ENCODE data around the gene ACO2.
"Not testable (repeated sequence)": the region's sequence is repeated elsewhere in the genome, so short reads cannot be mapped to it uniquely, and the experiment has no call there.

Gene ACO2

DNA sequence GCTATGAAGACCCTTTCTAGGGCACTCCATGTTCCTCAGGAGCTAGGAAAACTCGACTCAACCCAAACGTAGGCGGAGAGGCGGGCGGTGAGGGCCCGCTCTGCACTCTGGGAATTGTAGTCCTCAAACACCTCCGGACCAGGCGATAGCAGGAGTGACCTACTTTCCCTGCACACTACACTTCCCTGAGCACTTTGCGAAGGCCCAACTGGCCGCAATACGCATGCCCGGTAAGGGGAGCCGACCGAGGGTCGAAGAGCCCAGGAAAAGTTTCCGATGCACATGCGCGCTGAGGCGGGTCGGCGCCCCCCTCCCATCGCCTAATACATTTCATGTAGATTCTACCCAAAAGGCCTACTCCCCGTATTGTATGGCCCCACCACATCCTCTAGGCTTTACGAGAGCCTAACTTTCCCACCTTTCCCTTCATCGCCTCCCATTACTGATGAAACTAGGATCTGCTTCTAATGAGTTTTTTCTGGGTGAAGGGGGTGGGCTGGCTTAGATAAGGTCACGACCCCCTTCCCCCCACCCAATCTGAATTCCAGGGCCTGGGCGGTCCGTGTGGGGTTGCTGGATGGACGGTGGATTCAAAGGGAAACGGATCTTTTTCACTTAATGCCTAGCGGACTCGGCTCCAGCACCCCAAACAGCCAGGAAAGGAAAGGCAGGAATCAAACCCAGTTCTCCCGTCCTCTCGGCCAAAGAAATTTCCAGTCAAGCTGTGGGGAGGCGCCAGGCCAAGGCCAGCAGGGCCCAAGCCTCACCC lies 24.4 kb upstream of the ACO2 start:
- peak overlapping the region; percentile 94 for H3K27ac Mint-ChIP-seq
- H3K4me3 Mint-ChIP-seq, result peak overlapping the region; percentile 82
- peak; percentile 88 for DNase-seq
- H3K36me3 Mint-ChIP-seq, result peaks cover 15% of the 10 kb centered on the region
- H3K4me1 Mint-ChIP-seq, result peaks cover 28% of the 10 kb centered on the region
- no peaks in the 10 kb centered on the region for H3K9me3 Mint-ChIP-seq
- CTCF ChIA-PET, result interaction anchor here (1.3 to 1.9 kb wide), 2 partner anchors 24 to 40 kb away, joined by 6 to 7 read pairs; partner anchors contain the start of genes ACO2 and PHF5A
- no peaks in the 10 kb centered on the region for H3K27me3 Mint-ChIP-seq

DNA sequence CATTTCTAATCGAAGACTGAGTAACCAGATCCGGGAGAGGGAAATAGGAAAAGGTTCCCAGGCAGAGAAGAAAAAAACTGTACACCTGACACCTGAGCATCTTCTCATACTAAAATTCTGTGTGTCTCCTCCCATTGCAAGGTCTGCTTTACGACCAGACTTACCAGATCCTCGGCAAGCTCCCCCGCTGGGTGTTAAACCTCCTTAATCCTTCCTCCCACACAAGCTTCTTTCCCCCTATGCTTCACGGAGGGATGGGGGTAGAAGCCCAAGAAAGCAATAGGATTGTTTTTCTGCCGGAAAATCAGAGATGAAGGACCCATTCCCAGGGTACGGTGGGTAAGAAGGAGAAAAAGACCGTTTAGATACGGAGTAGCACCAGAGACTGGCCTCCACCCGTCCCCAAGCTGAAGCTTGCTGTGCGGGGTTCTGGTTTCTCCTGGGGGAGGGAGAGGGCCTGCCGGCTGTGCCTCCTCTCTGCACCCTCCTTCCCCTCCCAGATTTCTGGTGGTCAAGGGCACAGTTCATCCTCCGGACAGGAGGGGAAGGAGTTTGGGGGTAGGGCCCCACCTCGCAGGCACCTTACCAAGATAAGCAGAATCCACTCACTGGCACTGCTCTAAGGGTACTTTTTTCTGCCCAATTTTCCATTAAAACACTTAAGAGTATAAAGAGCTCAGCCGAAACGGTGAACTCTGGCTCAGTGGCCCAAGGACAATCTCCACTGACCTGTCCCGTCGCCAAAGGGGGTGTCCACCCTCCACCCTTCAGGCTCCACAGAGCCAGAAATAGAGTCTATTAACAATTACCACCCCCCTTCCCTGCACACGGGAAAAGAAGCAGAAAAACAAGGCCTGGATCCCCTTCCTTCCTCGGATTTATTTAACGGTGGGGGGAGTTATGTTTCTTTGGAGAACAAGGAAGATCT lies 23.5 kb upstream of the ACO2 start:
- Mint-ChIP-seq H3K36me3 (peaks cover 15% of the 10 kb centered on the region), H3K27ac (peak overlapping the region; percentile 94), H3K4me1 (peaks cover 28% of the 10 kb centered on the region), H3K27me3 (no peaks in the 10 kb centered on the region), H3K9me3 (no peaks in the 10 kb centered on the region), H3K4me3 (peak overlapping the region; percentile 82)
- CTCF ChIA-PET, result interaction anchor here (1.3 to 1.9 kb wide), 3 partner anchors 23 to 82 kb away, joined by 3 to 7 read pairs (median 6); partner anchors contain the start of genes ACO2 and PHF5A
- DNase-seq, result peak; percentile 39

DNA sequence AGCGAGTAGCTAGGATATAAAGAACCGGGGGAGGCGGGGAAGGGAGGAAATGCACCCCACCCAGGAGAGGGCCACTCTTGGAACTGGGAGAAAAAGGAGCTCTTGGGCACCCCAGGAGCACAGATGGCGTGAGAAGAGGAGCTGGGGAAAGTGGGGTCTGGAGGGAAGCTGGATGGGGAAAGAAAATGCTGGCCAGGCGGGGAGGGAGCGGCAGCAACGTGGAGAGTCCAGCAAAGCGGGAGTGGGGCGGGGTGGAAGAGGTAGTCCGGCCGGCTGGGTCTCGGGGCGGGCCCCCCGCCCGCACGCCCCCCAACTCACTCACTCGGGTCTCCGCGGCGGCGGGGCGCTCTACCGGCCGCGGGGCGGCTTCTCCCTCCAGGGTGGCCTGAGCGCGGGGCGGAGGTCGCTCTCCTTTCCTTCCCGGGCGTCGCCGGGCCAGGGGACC lies 22.8 kb upstream of the ACO2 start:
- CTCF ChIA-PET, result interaction anchor here (1.0 to 1.9 kb wide), 4 partner anchors 23 to 81 kb away, joined by 3 to 7 read pairs (median 4); partner anchors contain the start of genes ACO2 and PHF5A
- DNase-seq, result peak; percentile 39
- peak overlapping the region; percentile 94 for H3K27ac Mint-ChIP-seq
- no peaks in the 10 kb centered on the region for H3K9me3 Mint-ChIP-seq
- peak overlapping the region; percentile 82 for H3K4me3 Mint-ChIP-seq
- H3K36me3 Mint-ChIP-seq, result peaks cover 15% of the 10 kb centered on the region
- no peaks in the 10 kb centered on the region for H3K27me3 Mint-ChIP-seq
- H3K4me1 Mint-ChIP-seq, result peaks cover 28% of the 10 kb centered on the region

DNA sequence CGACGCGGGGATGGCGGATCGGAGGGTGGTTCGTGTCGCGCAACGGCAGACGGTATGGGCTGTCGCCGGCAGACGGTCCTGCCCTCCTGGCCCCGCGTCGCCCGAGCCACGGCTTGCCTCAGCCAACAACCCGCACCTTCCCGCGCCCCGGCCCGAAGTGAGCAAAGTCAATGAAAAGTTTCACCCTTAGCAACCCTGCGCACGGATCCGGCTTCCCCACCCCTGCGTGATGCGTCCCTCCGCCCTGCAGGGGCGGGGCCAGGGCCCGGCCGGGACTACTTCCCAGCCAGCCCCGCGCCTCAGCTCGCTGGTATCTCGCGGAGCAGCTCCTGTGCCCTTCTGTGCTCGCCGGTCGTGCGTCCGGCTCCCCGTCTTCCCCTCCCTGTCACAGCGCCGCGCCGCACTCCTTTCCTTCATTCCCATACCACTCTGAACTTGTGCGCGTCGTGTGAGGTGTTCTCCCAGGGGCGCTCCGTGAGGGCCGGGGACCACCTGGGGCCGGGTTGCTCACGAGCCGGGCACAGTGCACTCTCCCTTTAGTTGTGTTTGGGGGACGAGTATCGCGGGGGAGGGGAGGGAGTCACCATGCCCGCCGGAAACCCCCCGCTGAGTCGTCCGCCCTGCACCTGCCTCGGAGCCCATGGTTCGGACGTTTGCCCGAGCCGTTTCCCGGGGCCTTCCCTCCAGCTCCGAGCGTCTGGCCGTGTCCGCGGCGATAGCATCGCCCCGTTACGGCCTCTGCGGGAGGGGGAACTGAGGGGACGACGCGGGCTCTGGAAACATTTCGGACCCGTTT lies 22.1 kb upstream of the ACO2 start, which contains the start of gene TOB2:
TOB2 (minus strand) TSS at position 163 of the 796 bp plus-strand sequence. CDS start 9,456 bp downstream, outside the sequence.
- DNase-seq, result peak; percentile 94
- H3K27me3 Mint-ChIP-seq, result no peaks in the 10 kb centered on the region
- H3K9me3 Mint-ChIP-seq, result no peaks in the 10 kb centered on the region
- peaks cover 26% of the 10 kb centered on the region for H3K4me1 Mint-ChIP-seq
- peak within 1 kb of the TSS; percentile 94 for H3K27ac Mint-ChIP-seq
- peaks cover 15% of the 10 kb centered on the region for H3K36me3 Mint-ChIP-seq
- CTCF ChIA-PET, result interaction anchor here (1.0 to 1.5 kb wide), 2 partner anchors 43 to 81 kb away, joined by 3 read pairs; no protein-coding TSS in a partner anchor
- H3K4me3 Mint-ChIP-seq, result peak within 1 kb of the TSS; percentile 82

DNA sequence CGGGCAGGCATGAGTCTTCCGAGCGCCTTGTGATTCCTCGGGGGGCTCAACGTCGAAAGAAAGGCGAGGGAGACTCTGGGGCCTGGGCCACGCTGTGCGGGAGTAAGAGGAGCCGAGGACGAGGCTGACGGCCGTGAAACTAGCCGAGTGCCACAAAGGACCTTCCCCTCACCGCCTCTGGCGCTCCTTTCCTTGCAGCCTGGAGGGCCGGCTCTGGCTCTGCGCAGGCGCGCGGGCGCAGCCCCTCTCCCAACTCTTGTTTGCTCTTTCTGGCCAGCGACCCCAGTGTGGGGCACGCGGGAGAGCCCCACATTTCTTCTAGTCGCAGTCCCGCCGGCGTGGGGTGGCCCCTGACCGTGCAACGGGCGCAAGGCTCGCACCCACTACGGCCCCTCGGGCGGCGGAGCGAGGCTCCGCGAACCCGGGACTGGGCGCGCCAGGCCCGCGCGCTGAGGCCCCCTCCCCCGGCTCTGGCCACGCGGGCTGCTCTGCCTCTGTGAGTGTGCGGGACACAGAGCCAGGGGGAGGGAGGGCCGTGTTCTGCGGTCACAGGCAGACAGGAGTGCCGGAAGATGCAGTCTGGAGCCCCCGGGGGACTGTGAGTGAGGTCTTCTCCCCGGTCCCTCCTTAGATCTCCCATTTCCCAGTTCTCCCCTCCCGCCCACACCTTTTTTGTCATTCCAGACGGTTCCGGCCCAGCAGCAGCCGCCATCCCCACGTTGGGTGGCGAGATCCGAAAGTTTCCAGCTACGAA lies 21.3 kb upstream of the ACO2 start:
- CTCF ChIA-PET, result interaction anchor here (1.0 to 1.5 kb wide), 3 partner anchors 21 to 80 kb away, joined by 3 to 6 read pairs (median 3); partner anchors contain the start of genes ACO2 and PHF5A
- H3K27me3 Mint-ChIP-seq, result no peaks in the 10 kb centered on the region
- peak overlapping the region; percentile 91 for H3K27ac Mint-ChIP-seq
- peaks cover 22% of the 10 kb centered on the region for H3K4me1 Mint-ChIP-seq
- H3K4me3 Mint-ChIP-seq, result peak overlapping the region; percentile 82
- no peaks in the 10 kb centered on the region for H3K9me3 Mint-ChIP-seq
- H3K36me3 Mint-ChIP-seq, result peaks cover 14% of the 10 kb centered on the region
- peak; percentile 72 for DNase-seq

DNA sequence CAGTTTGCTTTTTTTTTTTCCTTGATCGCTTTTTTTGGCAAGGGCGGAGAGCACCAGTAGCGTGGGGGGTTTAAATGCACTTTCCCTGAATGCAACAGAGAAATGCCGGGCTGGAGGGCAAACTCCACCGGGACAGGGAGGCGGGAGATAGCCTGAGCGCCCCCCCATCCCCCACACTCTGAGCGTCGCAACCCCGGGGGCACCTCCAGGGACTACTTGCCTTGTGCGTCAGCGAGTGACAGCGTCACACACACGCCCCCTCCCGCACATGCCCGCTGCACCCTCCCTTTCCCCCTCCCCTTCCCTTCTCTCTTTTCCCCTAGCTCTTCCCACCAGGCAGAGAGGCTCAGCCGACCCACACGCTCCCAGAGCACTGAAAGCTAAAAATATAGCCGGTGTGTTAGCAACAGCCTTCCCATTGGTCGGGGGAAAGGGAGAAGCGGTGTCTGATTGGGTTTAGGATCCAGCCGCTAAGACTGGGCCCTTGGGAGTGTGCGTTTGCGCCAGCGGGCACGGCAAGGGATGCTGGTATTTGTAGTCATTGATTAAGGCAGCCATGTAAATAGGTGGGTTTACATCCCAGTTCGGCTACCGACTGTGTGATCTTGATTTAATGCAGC lies 20.6 kb upstream of the ACO2 start:
- H3K27ac Mint-ChIP-seq, result peak overlapping the region; percentile 91
- peak; percentile 96 for DNase-seq
- H3K4me3 Mint-ChIP-seq, result peak overlapping the region; percentile 82
- H3K36me3 Mint-ChIP-seq, result peaks cover 12% of the 10 kb centered on the region
- H3K27me3 Mint-ChIP-seq, result no peaks in the 10 kb centered on the region
- H3K4me1 Mint-ChIP-seq, result peaks cover 15% of the 10 kb centered on the region
- H3K9me3 Mint-ChIP-seq, result no peaks in the 10 kb centered on the region
- CTCF ChIA-PET, result interaction anchor here (0.6 to 1.5 kb wide), 4 partner anchors 20 to 165 kb away, joined by 3 to 6 read pairs (median 4); partner anchors contain the start of genes ACO2 and PHF5A

DNA sequence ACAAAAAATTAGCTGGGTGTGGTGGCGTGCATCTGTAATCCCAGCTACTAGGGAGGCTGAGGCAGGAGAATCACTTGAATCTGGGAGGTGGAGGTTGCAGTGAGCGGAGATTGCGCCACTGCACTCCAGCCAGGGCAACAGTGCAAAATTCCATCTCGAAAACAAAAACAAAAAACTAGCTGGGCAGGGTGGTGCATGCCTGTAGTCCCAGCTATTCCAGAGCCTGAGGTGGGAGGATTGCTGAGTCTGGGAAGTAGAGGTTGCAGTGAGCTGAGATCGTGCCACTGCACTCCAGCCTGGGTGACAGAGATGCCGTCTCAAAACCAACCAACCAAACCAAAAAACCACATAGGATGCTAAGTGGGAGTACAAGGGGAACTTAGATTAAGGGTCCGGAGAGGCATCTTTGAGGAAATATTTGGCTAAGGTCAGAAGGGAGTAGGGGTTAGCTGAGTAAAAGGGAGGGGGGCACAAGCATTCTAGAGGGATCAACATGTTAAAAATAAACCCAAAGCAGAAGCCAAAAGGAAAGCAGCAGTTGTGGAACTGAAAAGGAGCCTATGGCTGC lies 10.7 kb upstream of the ACO2 start:
- CTCF ChIA-PET, result no interaction called here
- peaks cover 2% of the 10 kb centered on the region for H3K4me1 Mint-ChIP-seq
- H3K27ac Mint-ChIP-seq, result peak overlapping the region; percentile 50
- no peak for DNase-seq
- peaks cover 33% of the 10 kb centered on the region for H3K36me3 Mint-ChIP-seq
- no peak overlapping the region for H3K4me3 Mint-ChIP-seq
- H3K9me3 Mint-ChIP-seq, result no peaks in the 10 kb centered on the region
- no peaks in the 10 kb centered on the region for H3K27me3 Mint-ChIP-seq

DNA sequence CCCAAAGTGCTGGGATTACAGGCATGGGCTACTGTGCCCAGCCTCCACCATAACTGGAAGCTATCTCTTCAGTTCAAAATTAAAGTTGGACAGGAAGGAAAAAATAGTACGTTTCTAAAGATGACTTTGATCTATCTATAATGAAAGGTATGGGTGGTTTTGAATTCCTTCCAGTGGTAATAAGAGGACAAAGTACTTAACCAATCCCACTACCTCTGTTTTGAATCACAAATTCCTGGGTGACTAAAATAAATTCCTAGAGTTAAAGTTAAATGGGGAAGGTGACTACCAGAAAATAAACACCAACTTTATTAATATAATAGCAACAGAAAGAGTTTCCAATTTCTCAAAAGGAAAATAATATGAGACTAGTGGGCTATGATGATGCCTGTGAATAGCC lies 9.5 kb upstream of the ACO2 start:
- H3K36me3 Mint-ChIP-seq, result peaks cover 39% of the 10 kb centered on the region
- no peak overlapping the region for H3K4me3 Mint-ChIP-seq
- no peaks in the 10 kb centered on the region for H3K27me3 Mint-ChIP-seq
- H3K27ac Mint-ChIP-seq, result no peak overlapping the region
- peaks cover 4% of the 10 kb centered on the region for H3K4me1 Mint-ChIP-seq
- no peaks in the 10 kb centered on the region for H3K9me3 Mint-ChIP-seq
- CTCF ChIA-PET, result no interaction called here
- DNase-seq, result no peak

DNA sequence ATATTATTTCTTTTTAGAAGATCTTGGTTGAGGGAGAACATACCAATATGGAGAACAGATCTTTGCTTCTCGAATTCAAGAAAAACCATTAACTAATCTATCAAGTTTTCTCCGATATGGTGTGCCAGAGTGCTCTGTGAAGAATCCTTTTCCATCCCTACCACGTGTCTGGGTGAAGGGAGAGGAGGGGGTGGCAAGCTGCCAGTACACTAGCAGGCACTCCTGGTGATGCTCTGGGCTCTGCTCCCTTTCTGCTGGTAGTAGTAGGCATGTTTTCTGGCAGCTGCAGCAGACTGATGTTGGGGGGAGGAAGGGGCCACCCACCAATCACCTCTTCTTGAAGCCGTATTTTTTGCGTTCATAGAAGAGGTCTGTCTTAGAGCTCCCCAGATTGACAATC lies 8.8 kb upstream of the ACO2 start:
- peak overlapping the region; percentile 42 for H3K27ac Mint-ChIP-seq
- H3K4me3 Mint-ChIP-seq, H3K9me3 Mint-ChIP-seq, H3K27me3 Mint-ChIP-seq, DNase-seq, CTCF ChIA-PET, H3K4me1 Mint-ChIP-seq: not testable (repeated sequence)
- peaks cover 44% of the 10 kb centered on the region for H3K36me3 Mint-ChIP-seq

DNA sequence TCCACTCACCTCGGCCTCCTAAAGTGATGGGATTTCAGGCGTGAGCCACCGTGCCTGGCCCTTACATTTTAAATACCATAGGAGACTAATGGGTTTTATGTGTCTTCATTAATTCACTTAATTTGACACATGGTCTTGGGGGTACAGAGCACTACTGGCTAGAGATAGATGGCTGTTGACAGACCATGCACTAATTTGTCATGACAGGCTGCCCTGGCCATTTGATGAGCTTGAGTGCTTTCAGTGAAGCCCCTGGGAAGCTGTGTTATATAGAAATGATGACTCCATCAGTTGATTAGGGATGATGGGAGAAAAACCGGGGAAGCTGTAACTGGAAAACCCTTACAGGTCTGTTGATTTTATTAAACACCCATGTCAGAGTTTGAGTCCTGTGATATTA lies 7.0 kb upstream of the ACO2 start:
- Mint-ChIP-seq H3K4me3 (no peak overlapping the region), H3K27me3 (no peaks in the 10 kb centered on the region), H3K36me3 (peaks cover 48% of the 10 kb centered on the region), H3K4me1 (peaks cover 13% of the 10 kb centered on the region), H3K9me3 (no peaks in the 10 kb centered on the region), H3K27ac (no peak overlapping the region)
- DNase-seq, result no peak
- CTCF ChIA-PET, result no interaction called here

DNA sequence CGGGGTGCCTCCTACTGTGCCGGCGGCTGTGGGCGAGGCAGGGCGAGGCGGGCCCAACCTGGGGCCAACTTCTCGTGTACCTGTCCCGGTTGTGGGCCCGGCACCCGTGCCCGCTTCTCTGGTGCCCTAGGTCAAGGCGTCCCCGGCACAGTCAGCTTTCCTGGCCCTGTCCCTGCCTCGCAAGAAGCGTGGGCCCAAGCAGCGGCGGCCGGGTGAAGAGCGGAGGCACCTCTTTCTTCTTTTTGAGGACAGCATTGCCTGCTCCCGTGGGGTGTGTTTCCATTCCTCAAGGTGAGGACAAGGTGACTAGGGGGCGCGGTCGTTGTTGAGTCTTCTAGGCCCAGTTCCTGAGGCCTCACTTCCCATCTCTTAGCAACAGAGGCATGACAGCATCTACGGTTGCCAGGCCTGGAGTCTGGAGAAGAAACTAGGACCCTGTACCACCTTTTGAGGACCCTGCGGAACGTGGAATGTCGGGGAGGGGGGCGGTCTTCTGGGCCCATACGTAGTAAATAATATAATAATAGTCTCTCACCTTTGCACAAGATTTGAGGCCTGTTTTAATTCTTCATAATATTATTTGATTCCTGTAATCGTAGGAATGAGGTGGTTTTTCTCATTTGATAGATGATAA lies 418 bp downstream of the ACO2 start:
- no peaks in the 10 kb centered on the region for H3K9me3 Mint-ChIP-seq
- H3K36me3 Mint-ChIP-seq, result peaks cover 27% of the 10 kb centered on the region
- H3K27me3 Mint-ChIP-seq, result no peaks in the 10 kb centered on the region
- CTCF ChIA-PET, result interaction anchor here (1.6 to 1.9 kb wide), 2 partner anchors 21 to 24 kb away, joined by 6 to 7 read pairs; no protein-coding TSS in a partner anchor
- H3K4me3 Mint-ChIP-seq, result peak overlapping the region; percentile 81
- H3K4me1 Mint-ChIP-seq, result peaks cover 50% of the 10 kb centered on the region
- DNase-seq, result peak; percentile 62
- H3K27ac Mint-ChIP-seq, result peak overlapping the region; percentile 98

DNA sequence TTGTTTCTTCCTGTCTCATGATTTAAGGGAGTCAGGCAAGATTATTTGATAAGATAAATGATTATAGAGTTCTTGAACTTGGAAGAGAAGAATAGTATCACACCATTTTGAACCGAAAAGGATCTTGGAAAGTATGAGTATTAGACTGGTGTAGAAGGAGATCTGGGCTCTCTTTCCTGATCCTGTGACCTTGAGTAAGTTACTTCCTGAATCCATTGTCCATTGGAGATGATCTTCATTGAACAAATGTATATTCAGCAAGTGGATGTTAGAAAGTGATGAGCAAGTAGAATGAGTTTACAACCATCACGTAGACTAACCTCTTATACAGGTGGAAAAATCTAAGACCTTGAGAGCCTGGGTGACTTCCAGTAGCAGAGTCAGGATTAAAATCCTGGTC lies 2.0 kb downstream of the ACO2 start:
- Mint-ChIP-seq H3K36me3 (peaks cover 19% of the 10 kb centered on the region), H3K27ac (peak overlapping the region; percentile 52), H3K4me1 (peaks cover 46% of the 10 kb centered on the region), H3K27me3 (no peaks in the 10 kb centered on the region), H3K4me3 (peak overlapping the region; percentile 17), H3K9me3 (no peaks in the 10 kb centered on the region)
- DNase-seq, result no peak
- CTCF ChIA-PET, result no interaction called here
